Activated CD8-positive, alpha-beta memory T cell treated with anti-CD3 and anti-CD28 coated beads for 48 hours (primary cell): ENCODE data around the gene INPP5K.

Experiments used
- DNase-seq, 3 experiments: peaks; one replicate each; pipeline ENCODE4 v3.0.0-alpha.2; 2020; ENCODE audit warnings: low read depth in 2 of 3, low spot score in 2 of 3

The INPP5K gene

DNA sequence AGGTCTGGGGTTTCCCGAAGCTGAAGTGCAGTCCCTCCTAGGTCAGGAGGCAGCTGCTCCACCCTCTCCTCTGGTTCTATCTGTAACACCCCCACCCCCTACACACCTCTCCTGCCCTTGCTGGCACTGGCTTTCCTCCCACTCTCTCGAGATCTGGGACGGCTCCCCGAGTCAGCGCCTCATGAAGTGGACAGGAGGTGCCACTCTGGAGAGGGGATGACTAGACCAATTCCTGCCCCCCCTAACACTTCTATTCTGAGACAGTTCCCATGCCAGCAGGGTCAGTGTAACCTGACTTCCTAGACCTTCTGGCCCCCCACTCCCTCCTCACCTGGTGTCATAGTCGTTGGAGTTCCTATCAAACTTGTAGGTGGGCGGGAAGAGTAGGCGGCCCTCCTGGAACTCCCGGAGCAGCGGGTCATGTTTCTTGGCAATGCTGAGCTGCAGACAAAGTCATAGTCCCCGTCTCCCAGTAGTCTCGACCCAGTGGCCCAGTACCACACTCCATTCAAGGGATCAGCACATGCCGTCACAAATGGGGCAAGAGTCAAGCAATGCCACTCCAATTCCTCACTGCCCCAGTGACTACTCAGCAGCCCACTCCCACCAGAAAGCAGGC, 9.7 kb downstream of the INPP5K start:
- DNase-seq: no peak

DNA sequence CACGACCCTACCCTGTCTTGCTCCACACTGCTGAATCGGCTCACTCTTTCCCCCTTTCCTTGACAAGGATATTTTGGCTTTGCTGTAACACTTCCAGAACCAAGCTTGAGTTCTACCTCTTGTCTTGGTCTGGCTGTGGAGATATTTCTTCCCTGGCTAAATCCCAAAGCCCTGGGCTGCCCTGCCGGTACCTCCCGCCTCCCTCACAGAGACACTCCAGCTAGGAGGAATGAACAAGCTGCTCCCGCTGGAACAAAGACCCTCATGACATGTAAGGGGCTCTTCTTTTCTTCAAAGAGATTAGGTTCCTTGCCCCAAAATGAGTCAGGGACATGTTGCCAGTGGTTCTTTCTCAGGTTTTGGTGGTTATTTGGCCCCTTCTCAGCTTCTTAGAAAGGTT, 10.8 kb downstream of the INPP5K start:
- DNase-seq: no peak

DNA sequence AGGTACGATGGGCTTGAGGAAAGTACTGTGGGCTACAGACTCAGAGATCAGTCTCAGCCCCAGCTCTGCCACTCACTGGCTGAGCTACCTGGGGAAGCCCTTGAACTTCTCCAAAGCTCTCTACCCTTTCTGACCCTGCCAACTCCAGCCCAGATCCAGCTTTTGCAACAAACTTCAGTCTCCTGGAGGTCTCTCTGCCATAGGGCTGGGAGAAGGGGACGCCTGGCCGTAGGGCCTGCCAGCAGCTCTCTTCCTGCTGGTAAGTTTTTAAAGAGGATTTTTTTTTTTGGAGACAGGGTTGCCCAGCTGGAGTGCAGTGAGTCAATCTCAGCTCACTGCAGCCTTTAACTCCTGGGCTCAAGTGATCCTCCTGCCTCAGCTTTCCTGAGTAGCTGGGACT, 11.5 kb downstream of the INPP5K start:
- DNase-seq: no peak

DNA sequence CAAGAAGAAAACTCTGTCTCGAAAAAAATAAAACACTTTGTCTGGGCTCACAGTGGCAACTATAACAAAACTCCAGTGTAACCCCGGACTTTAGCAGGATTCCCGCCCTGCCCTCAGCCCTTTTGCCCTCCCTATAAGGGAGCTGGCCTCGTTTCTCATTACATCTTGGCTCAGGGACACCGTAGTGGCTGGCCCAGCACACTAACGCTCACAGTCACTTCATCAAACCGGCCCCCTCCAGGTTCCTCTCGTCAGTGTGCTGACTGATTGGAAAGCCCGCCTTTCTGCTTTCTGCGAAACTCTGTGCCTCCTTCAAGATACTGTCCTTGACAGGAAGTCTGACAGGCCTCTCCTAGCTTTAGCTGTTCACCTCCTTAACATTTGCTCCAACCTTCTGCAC, 12.7 kb downstream of the INPP5K start:
- no peak for DNase-seq

DNA sequence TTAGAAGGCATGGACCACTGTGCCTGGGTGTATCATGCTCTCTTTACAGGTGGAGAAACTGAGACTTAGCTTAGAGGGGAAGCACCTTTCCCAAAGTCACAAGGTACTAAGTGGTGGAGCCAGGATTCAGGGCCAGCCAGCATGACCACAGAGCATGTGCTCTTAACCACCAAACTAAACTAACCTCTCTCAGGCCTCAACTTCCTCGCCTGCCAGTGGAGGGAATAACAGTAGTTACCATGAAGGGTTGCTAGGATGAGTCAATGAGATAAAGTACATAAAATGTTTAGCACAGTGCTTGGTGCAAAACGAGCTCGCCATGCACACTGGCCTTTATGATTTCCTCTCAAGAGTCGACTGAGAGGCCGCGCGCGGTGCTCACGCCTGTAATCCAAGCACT, 17.5 kb downstream of the INPP5K start:
- no peak for DNase-seq

GRCh38 chr17:1498233-1498632, 18.2 kb downstream of the INPP5K start:
- no peak for DNase-seq

DNA sequence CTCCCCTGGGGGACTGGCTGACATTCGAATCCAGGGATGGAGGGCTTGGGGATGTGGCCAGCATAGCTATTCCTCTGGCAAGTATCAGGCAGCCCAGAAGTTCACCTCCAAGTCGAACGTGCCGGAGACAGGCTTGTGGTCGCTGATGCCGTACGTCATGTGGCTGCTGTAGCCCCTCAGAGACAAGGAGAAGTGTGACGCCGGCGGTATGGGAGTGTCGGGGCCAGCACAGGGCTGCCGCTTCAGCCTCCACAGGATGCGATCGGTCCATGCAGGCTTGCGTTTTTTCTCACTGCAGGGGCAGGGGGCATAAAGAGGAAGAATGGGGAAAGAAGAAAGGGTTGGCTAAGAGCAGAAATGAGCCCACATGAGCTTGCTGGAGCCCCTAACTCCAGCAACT, 18.6 kb downstream of the INPP5K start:
- no peak for DNase-seq

- DNase-seq: no peak
Observed at GRCh38 chr17:1496869-1497268, 19.5 kb downstream of the INPP5K start.

GRCh38 chr17:1495265-1495989, 21.0 kb downstream of the INPP5K start:
- no peak for DNase-seq

DNA sequence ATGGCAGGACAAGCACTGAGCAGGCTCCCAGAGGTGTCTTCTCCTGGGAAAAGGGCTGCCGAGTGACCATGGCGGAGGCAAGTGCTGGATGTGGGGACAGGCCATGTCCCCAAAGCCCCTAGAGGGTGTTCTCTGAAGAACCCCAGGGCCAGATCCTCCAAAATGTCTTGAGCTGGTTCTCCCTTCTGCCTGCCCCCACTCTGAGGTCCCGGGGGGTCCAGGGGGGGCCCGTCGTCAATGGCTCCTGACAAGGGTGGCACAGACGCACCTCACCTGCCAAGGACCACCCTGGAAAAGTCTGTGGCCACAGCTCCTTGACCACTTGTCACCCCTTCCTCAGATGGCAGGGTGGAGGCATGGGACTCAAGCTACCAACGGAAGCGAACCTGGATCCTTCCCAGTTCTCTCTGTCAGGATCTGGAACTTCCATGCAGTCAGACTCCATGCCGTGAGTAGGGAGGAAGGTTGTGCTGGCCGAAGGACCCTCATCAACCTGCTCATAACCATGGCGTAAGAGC, 21.6 kb downstream of the INPP5K start:
- no peak for DNase-seq

GRCh38 chr17:1494203-1494602, 22.2 kb downstream of the INPP5K start:
- DNase-seq: no peak

GRCh38 chr17:1493291-1493980, 23.0 kb downstream of the INPP5K start:
- DNase-seq: no peak

DNA sequence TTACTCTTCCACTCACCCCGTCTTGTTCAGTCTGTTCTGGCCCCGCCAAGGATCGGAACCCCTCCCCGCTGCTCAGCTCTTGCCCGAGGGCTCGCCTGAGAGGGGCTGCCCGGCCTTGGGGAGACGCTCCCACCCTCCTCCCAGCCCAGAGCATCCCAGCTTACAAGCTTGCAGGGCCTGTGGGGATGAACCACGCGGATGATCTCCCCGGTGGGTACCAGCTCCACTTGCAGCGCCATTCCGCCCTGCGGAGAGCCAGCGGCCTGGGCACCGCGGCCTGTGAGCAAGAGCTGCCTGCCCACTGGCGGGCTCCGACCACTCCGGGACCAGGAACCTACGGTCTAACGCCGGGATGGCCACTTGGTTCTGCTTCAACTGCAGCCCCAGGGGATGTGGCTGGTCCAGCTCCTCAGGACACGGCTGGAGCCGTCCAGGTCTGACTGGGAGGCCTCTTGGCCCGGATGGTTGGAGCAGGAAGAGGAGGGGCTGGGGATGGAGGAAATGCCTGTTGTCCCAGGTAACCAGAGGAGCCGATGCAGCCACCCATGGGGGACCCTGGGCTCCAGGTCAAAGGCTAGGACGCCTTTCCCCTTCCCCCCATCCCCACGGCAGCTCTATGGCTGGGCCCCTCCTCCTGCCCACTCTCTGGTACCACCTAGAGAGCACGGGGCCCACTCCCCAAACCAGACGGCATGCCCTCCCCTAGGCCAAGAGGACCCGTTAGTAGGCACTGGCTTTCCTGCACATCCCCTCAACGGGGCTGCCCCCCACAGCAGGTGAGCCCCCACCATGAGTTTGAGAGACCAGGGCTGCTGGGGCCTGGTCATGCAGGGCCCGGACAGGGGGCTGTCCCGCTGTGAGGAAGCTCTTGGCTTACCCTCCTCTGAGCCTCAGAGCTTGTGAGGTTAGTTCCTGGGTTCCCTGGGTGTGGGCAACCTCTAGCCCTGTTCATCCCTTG, 23.9 kb downstream of the INPP5K start, which contains the start of gene MYO1C:
Gene MYO1C (minus strand): TSS at position 438 of the 958 bp plus-strand sequence. CDS start 199 bp downstream, at position 239.
- DNase-seq: no peak

DNA sequence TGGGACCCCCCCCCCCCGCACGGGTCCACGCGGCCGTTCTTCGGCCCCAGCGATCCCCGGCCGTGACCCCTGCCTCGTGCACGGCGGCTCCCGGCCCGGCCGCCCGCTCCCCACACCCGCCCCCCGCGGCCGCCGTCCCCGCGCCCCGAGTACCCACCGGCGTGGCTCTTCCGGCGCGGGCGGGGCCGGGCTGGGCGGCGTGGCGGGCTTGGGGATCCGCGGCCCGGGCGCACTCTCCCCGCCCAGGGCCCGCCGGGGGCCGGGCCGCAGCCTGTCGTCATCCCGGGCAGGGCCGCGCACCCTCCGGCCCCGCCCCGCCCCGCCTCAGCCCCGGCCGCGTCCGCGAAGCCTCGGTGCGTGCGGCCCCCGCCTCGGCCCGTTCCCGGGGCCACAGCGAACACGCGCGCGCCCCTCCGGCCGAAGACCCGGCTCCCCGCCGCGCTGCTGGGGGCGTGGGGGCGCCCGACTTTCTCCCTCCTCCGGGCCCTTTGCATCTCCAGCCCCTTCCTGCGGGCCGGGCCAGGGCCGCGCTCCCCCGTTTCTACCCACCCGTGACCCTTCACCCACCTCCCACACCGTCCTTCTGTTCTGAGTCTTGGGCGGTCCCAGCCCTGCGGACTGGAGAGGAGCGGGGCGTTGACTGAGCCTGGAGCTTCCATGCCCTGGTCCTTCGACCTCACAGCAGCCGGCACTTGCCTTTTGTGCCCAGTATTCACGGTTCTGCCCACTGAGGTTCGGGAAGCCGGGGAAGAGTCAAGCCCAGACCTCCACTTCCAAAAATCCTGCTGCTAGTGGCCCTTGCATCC, 24.8 kb downstream of the INPP5K start:
- DNase-seq: no peak

- DNase-seq: no peak
Observed at GRCh38 chr17:1490643-1491442, 25.6 kb downstream of the INPP5K start.

DNA sequence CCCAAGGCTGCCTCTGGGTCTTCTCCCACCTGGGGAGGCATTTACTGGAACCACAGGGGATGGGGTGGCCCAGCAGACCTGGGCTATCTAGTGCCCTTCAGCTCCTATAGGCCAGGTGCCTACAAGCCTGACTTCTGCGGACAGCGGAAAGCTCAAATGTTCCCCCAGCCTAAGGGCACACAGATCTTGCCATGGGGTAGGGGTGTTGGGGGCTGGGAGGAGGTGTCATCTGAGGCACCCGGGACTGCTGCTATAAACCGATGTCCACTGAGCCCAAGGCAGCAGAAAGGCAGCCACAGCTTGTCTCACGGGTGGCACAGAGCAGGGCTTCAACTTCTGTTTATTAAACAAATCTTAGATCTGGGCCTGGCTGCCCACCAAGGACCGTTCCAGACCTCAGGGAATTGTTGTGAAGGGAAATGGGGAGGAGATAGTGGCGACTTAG, 27.6 kb downstream of the INPP5K start:
- no peak for DNase-seq

GRCh38 chr17:1487939-1488825, 28.2 kb downstream of the INPP5K start:
- peak in 2 of 3 experiments; percentile 42 for DNase-seq
